Prostate gland (tissue), 2 donors: ENCODE results near the gene FOXRED2.
A peak's percentile ranks its signal among the peaks of the same experiment; 100 is the strongest.

Experiments used
- POLR2A ChIP-seq: fragments of 450-650 bp; IDR thresholded peaks from one replicate; pipeline ENCODE4 v1.6.1; 2016; ENCODE audit warnings: antibody characterized with exemption, mild to moderate bottlenecking
- POLR2AphosphoS5 ChIP-seq: sonication (generic); formaldehyde crosslinking; IDR thresholded peaks from one replicate; pipeline ENCODE4 v1.6.1; 2017; ENCODE audit warnings: antibody characterized with exemption
- TF ChIP-seq, protein P1 (sequence below), 4 experiments: fragments of 200-600 bp in 2 of 4; fragments of 450-650 bp in 2 of 4; sonication (generic) in 2 of 4; IDR thresholded peaks; 1 replicate in 3 of 4; 2 replicates in 1 of 4; pipeline ENCODE4 v1.5.1; 2016 to 2019; ENCODE audit warnings: antibody characterized with exemption in 4 of 4, mild to moderate bottlenecking in 2 of 4, moderate library complexity in 2 of 4

DNA sequence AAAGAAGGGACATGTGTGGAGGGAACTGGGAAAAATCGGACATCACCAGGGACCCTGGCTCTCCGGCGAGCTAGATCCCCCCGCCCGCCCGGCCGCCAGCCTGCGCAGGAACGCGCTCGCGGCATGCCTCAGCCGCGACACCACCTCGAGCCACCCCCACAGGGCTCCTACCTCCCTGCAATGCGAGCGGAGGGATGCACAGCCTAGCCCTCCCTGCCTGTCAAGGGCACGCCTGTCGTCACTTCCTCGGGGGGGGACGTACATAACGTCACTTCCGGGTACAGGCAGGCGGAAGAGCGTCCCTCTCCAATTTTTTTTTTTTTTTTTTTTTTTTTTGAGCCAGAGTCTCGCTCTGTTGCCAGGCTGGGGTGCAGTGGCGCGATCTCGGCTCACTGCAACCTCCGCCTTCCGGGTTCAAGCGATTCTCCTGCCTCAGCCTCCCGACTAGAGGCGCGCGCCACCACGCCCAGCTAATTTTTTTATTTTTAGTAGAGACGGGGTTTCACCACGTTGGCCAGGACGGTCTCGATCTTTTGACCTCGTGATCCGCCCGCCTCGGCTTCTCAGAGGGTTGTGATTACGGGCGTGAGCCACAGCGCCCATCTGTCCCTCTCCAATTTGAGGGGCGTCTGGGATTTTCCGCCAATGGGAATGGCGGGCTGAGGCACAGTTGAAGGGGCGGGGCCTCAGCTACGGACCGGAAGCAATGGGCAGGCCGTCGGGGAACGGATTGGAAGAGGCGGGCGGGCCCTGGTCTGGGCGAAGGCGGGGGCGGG lies 25.3 kb downstream of the FOXRED2 start, which contains the start of gene TXN2:
- TF ChIP-seq POLR2A (peak; percentile 87), POLR2AphosphoS5 (peak; percentile 87)
- TF ChIP-seq, protein P1, sequence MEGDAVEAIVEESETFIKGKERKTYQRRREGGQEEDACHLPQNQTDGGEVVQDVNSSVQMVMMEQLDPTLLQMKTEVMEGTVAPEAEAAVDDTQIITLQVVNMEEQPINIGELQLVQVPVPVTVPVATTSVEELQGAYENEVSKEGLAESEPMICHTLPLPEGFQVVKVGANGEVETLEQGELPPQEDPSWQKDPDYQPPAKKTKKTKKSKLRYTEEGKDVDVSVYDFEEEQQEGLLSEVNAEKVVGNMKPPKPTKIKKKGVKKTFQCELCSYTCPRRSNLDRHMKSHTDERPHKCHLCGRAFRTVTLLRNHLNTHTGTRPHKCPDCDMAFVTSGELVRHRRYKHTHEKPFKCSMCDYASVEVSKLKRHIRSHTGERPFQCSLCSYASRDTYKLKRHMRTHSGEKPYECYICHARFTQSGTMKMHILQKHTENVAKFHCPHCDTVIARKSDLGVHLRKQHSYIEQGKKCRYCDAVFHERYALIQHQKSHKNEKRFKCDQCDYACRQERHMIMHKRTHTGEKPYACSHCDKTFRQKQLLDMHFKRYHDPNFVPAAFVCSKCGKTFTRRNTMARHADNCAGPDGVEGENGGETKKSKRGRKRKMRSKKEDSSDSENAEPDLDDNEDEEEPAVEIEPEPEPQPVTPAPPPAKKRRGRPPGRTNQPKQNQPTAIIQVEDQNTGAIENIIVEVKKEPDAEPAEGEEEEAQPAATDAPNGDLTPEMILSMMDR (IDR thresholded peaks at IDR 0.05), result no peak
